Smooth muscle cell (in vitro differentiated cells): ENCODE measurements around the gene WDR27. TPM values are rescaled to one million over a fixed set of nuclear protein-coding genes. Genes with fewer than 3 reads are reported as not detected.

ENCODE experiments used
- DNase-seq: peaks from one replicate; lab custom pipeline; 2025; ENCODE audit not compliant: unreplicated experiment; lab: John Stamatoyannopoulos, UW
- H2AFZ ChIP-seq: fragments of 200-600 bp; sonication (generic); 2 replicates; pipeline ENCODE4 v1.6.0; 2016; ENCODE audit warnings: antibody characterized with exemption, low read depth, mild to moderate bottlenecking
- H3F3A ChIP-seq: fragments of 200-600 bp; sonication (generic); 2 replicates; pipeline ENCODE4 v1.6.0; 2017; ENCODE audit warnings: antibody characterized with exemption, low read depth
- H3K27ac ChIP-seq: fragments of 200-600 bp; sonication (generic); 2 replicates; pipeline ENCODE4 v1.5.1; 2016; ENCODE audit warnings: low read depth, mild to moderate bottlenecking
- H3K27me3 ChIP-seq: fragments of 200-600 bp; sonication (generic); 2 replicates; pipeline ENCODE4 v1.6.1; 2016; ENCODE audit warnings: low read depth, mild to moderate bottlenecking
- H3K36me3 ChIP-seq: fragments of 200-600 bp; sonication (generic); 2 replicates; pipeline ENCODE4 v1.5.1; 2016; ENCODE audit warnings: low read depth
- H3K4me1 ChIP-seq: fragments of 200-600 bp; sonication (generic); 2 replicates; pipeline ENCODE4 v1.5.1; 2016; ENCODE audit warnings: low read depth
- H3K4me2 ChIP-seq: fragments of 200-600 bp; sonication (generic); 2 replicates; pipeline ENCODE4 v1.6.0; 2016; ENCODE audit warnings: mild to moderate bottlenecking
- H3K4me3 ChIP-seq: fragments of 200-600 bp; sonication (generic); 2 replicates; pipeline ENCODE4 v1.5.1; 2016; ENCODE audit warnings: mild to moderate bottlenecking
- H3K79me2 ChIP-seq: fragments of 200-600 bp; sonication (generic); 2 replicates; pipeline ENCODE4 v1.6.0; 2016; ENCODE audit warnings: low read depth, mild to moderate bottlenecking
- H3K9ac ChIP-seq: fragments of 200-600 bp; sonication (generic); 2 replicates; pipeline ENCODE4 v1.6.0; 2016; ENCODE audit warnings: low read depth
- H3K9me3 ChIP-seq: fragments of 200-600 bp; sonication (generic); replicated peaks from 2 replicates; pipeline ENCODE4 v1.5.1; 2016; ENCODE audit warnings: low read depth
- H4K20me1 ChIP-seq: fragments of 200-600 bp; sonication (generic); 2 replicates; pipeline ENCODE4 v1.6.0; 2016; ENCODE audit warnings: low read depth
- WGBS: methylation state at CpG from one replicate; pipeline ENCODE4 v1.1.7; 2016; ENCODE audit warnings: low lambda C conversion rate; 5-methylcytosine and 5-hydroxymethylcytosine counted together
- polyA plus RNA-seq: library from polyadenylated mRNA; unstranded; fragments of >200 nt; fragmentation: Nextera tagmentation; extraction: Ambion mirVana; gene quantifications from 2 replicates; pipeline ENCODE4 v1.2.1, GENCODE V29; 2016
- total RNA-seq: library from RNA; depleted of rRNA; stranded (reverse); fragments of >200 nt; gene quantifications from 2 replicates; pipeline ENCODE4 v1.2.3, GENCODE V29; 2014
- TF ChIP-seq, protein P1 (sequence below): fragments of 200-600 bp; sonication (generic); IDR thresholded peaks from 2 replicates; pipeline ENCODE4 v1.5.1; 2017; ENCODE audit warnings: borderline replicate concordance, mild to moderate bottlenecking, antibody characterized with exemption; ENCODE audit not compliant: insufficient read depth, poor library complexity, severe bottlenecking

Gene WDR27
- total and polyA plus RNA-seq, 2 experiments from 2014 or later = 26.0 to 47.0 TPM

DNA sequence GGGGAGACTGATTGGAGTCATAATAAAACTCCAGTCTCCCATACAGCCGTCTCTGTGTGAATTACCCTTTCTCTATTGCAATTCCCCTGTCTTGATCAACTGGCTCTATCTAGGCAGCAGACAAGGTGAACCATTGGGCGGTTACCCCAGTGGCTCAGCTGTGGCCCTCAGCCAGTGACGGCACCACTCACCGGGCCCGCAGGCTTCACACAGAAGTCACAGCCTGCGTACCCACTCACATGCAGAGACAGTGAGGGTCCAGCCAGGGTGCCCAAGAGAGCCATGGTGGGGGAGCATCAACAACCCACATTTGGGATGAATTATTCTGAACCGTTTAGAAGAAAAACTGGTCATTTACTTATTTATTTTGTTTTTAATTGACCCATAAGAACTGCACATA is 78.5 kb downstream of the WDR27 start:
- H3K9ac ChIP-seq = no peak overlapping the region
- TF ChIP-seq, protein P1, sequence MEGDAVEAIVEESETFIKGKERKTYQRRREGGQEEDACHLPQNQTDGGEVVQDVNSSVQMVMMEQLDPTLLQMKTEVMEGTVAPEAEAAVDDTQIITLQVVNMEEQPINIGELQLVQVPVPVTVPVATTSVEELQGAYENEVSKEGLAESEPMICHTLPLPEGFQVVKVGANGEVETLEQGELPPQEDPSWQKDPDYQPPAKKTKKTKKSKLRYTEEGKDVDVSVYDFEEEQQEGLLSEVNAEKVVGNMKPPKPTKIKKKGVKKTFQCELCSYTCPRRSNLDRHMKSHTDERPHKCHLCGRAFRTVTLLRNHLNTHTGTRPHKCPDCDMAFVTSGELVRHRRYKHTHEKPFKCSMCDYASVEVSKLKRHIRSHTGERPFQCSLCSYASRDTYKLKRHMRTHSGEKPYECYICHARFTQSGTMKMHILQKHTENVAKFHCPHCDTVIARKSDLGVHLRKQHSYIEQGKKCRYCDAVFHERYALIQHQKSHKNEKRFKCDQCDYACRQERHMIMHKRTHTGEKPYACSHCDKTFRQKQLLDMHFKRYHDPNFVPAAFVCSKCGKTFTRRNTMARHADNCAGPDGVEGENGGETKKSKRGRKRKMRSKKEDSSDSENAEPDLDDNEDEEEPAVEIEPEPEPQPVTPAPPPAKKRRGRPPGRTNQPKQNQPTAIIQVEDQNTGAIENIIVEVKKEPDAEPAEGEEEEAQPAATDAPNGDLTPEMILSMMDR = no peak
- H3K4me1 ChIP-seq = peaks cover 19% of the 10 kb centered on the region
- no peak overlapping the region for H2AFZ ChIP-seq
- H3F3A ChIP-seq = peaks cover 13% of the 10 kb centered on the region
- H3K36me3 ChIP-seq = no peaks in the 10 kb centered on the region
- 95% methylated on average over 7 of the region's 7 CpGs for WGBS
- H3K4me3 ChIP-seq = no peak overlapping the region
- H3K27ac ChIP-seq = no peak overlapping the region
- H3K9me3 ChIP-seq = no peaks in the 10 kb centered on the region
- H3K4me2 ChIP-seq = no peak overlapping the region
- DNase-seq = no peak
- H4K20me1 ChIP-seq = no peaks in the 10 kb centered on the region
- no peaks in the 10 kb centered on the region for H3K79me2 ChIP-seq
- no peaks in the 10 kb centered on the region for H3K27me3 ChIP-seq

DNA sequence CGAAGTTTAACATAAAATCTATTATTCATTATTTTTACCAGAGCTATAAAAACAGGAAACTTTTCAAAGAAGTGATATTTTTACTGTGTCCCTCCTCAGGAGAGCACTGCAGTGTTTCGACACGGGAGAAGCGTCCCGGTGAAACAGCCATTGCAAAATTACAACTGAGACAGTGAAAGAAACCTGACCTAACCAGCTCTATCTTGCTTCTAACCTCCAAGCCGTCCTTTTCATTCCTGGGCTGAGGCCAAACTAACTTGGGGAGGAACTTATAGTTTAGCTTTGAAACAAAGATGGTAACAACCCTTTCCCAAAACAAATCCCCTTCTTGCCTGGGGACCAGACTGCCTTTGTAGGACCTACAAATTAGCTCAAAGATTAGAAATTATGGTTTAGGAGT is 79.2 kb downstream of the WDR27 start:
- no peak for DNase-seq
- Histone ChIP-seq H3K4me2 (peak overlapping the region; percentile 26), H3K27ac (peak overlapping the region; percentile 42), H3F3A (peaks cover 13% of the 10 kb centered on the region), H2AFZ (no peak overlapping the region), H3K36me3 (no peaks in the 10 kb centered on the region), H4K20me1 (no peaks in the 10 kb centered on the region), H3K9me3 (no peaks in the 10 kb centered on the region), H3K27me3 (no peaks in the 10 kb centered on the region), H3K4me3 (no peak overlapping the region), H3K4me1 (peaks cover 25% of the 10 kb centered on the region), H3K79me2 (no peaks in the 10 kb centered on the region), H3K9ac (no peak overlapping the region)
- TF ChIP-seq, protein P1 = no peak
- WGBS = 64% methylated on average over 6 of the region's 6 CpGs

DNA sequence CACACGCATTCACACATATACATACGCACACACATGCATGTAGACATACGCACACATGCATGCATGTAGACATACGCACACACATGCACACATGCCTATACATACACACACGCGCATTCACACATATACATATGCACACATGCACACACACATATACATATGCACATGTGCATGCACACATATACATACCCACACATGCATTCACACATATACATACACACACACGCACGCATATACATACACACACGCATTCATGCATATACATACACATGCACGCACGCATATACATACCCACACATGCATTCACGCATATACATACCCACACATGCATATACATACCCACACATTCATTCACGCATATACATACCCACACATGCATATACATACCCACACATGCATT is 80.5 kb downstream of the WDR27 start:
- peaks cover 13% of the 10 kb centered on the region for H3F3A ChIP-seq
- H3K4me1 ChIP-seq = peaks cover 25% of the 10 kb centered on the region
- no peaks in the 10 kb centered on the region for H3K27me3 ChIP-seq
- 83% methylated on average over 13 of the region's 13 CpGs for WGBS
- TF ChIP-seq, protein P1 = no peak
- no peak overlapping the region for H3K4me2 ChIP-seq
- H3K36me3 ChIP-seq = no peaks in the 10 kb centered on the region
- H4K20me1 ChIP-seq = no peaks in the 10 kb centered on the region
- H2AFZ ChIP-seq = no peak overlapping the region
- DNase-seq = no peak
- H3K9me3 ChIP-seq = no peaks in the 10 kb centered on the region
- H3K4me3 ChIP-seq = no peak overlapping the region
- H3K27ac ChIP-seq = no peak overlapping the region
- no peak overlapping the region for H3K9ac ChIP-seq
- no peaks in the 10 kb centered on the region for H3K79me2 ChIP-seq
